HG03060 (cell line): ENCODE results near the gene RNF180.
"Not testable (repeated sequence)": the region's sequence is repeated elsewhere in the genome, so short reads cannot be mapped to it uniquely, and the experiment has no call there.

Source experiments
- ATAC-seq: cut with Tn5 transposase; IDR thresholded peaks from one replicate; pipeline ENCODE4 v1.9.1; 2021; ENCODE audit warnings: low read depth, moderate number of reproducible peaks; ENCODE audit not compliant: unreplicated experiment

Gene RNF180

GRCh38 chr5:64341340-64341739 lies 175.7 kb downstream of the RNF180 start:
- no peak for ATAC-seq

GRCh38 chr5:64344501-64344900 lies 178.9 kb downstream of the RNF180 start:
- no peak for ATAC-seq

GRCh38 chr5:64347309-64347708 lies 181.7 kb downstream of the RNF180 start:
- no peak for ATAC-seq

- ATAC-seq = no peak
Measured at GRCh38 chr5:64364426-64364825, 198.8 kb downstream of the RNF180 start.

GRCh38 chr5:64384765-64385164 lies 219.1 kb downstream of the RNF180 start:
- peak; percentile 92 for ATAC-seq

- no peak for ATAC-seq
Measured at GRCh38 chr5:64397552-64397951, 231.9 kb downstream of the RNF180 start.

GRCh38 chr5:64398735-64399134 lies 233.1 kb downstream of the RNF180 start:
- ATAC-seq = not testable (repeated sequence)

- ATAC-seq = not testable (repeated sequence)
Measured at GRCh38 chr5:64407103-64407825, 241.6 kb downstream of the RNF180 start.

- no peak for ATAC-seq
Measured at GRCh38 chr5:64417390-64417789, 251.7 kb downstream of the RNF180 start.

- ATAC-seq = no peak
Measured at GRCh38 chr5:64418013-64418412, 252.4 kb downstream of the RNF180 start.
